Erythroblast (primary cell): ENCODE data around the gene DLG2.

Experiments used
- GATA1 ChIP-seq: IDR thresholded peaks from 2 replicates; pipeline ENCODE4 v1.6.1; 2011; ENCODE audit warnings: low read depth, mild to moderate bottlenecking, control low read depth, low read length, moderate library complexity
- POLR2A ChIP-seq: IDR thresholded peaks from 2 replicates; pipeline ENCODE4 v1.6.1; 2011; ENCODE audit warnings: mild to moderate bottlenecking, low read length

DNA sequence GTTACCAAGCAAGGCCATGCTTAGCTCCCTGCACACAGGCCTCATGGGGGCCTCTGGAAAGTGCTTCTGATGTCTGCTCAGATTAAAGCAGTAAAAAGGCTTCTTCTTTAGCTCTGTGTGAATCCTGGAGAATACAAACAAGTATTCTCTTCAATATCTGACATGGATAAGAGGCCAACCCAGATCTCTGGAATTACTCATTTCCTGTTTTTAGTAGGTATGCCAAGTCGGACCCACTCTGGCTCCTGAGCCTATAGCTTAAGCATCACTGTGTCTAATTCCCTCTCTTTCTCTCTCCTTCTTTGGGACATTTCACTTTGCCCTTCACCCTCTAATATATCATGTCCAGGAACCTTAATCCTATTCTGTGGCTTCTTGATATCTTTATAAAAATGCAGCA lies 1811.4 kb downstream of the DLG2 start:
- TF ChIP-seq POLR2A, result no peak
- no peak for TF ChIP-seq GATA1
